Hematopoietic multipotent progenitor cell treated with erythropoietin and hydrocortisone succinate and interleukin-3 and kit ligand, for 8 days (in vitro differentiated cells): ENCODE results near the gene ANXA2R.

ENCODE experiments used
- DNase-seq: peaks from one replicate; pipeline ENCODE4 v3.0.0-alpha.2; 2015

Gene ANXA2R

GRCh38 chr5:42995360-42995751 is 44.8 kb downstream of the ANXA2R start:
- no peak for DNase-seq

GRCh38 chr5:42994555-42995359 is 45.4 kb downstream of the ANXA2R start:
- DNase-seq = peak; percentile 95

- DNase-seq = no peak
These were observed 45.9 kb downstream of the ANXA2R start for GRCh38 chr5:42994246-42994554.

DNA sequence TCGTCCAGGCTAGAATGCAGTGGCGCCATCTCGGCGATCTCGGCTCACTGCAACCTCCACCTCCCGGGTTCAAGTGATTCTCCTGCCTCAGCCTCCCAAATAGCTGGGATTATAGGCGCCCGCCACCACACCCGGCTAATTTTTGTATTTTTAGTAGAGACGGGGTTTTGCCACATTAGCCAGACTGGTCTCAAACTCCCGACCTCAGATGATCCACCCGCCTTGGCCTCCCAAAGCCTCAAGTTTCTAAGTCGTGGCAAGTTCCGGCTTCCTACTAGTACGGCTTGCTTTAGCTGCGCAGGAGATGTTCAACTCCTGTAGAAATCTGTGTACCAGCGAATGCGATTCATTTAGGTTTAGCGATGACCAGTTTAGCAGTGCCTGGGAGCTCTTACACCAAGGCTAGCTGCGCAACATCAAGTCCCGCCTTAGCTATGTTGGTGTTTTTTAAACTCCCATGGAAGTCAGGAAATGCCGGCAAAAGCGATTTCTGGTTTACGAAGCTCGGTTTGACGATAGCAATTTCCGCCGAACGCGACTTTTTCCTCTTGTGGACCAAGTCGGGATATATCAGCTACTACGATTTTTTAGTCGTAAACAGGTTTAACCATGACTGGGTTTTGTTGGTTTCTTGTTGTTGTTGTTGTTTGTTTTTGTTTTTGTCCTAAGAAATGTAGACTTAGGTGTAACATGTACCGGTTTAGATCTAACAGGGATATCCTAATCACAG is 46.4 kb downstream of the ANXA2R start:
- peak; percentile 82 for DNase-seq

GRCh38 chr5:42992088-42992879 is 47.8 kb downstream of the ANXA2R start:
- DNase-seq = peak; percentile 92

DNA sequence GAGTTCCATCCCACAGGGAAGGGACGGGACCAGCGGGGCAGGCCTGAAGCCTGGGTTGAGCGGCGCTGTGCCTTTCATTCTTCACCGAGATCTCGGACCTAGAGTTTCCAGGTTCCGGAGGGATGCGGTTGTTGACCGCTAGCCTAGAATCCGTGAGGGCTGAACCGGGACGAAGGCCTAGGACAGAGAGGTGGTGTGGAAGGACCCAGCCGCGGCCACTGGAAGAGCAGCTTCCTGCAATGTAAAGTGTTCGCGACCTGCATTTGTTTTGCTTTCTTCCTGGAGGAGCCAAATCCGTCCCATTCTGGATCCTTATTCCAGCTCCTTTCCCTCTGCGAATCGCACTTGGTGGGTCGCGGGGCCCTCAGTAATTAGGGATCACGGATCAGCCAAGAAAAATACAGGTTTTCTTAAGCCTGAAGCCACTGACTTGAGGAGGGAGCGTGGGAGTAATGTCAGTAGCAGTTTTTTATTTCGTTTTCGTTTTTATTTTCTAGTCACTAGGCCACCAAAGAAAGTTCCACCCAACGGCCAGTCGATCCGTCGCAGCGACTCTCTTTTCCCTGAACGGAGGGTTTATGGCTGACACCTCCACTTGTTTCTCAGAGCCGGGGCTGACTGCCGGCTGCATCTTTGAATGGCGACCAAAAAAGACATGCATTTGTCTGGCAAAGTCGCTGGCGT is 48.6 kb downstream of the ANXA2R start:
- DNase-seq = peak; percentile 47

GRCh38 chr5:42990892-42991291 is 49.2 kb downstream of the ANXA2R start:
- peak; percentile 41 for DNase-seq
